ENCODE measurements around the gene CEP290.

DNA sequence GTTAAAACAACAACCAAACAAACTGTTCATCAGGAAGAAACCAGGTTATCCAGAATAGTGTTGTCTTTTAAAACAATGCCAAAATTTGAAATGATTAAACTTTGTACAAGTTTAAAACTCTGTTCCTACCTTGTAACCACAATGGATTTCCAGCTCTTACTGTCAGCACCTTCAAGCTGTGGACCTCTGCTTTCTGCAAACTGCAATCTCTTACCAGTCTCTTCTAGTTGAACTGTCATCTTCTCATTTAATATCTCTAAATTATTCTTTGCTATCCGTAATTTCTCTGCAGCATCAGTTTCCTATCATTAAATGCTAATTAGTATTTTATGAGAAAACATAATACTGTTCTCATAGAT, 83.2 kb downstream of the CEP290 start:
- TF ChIP-seq, protein P1, sequence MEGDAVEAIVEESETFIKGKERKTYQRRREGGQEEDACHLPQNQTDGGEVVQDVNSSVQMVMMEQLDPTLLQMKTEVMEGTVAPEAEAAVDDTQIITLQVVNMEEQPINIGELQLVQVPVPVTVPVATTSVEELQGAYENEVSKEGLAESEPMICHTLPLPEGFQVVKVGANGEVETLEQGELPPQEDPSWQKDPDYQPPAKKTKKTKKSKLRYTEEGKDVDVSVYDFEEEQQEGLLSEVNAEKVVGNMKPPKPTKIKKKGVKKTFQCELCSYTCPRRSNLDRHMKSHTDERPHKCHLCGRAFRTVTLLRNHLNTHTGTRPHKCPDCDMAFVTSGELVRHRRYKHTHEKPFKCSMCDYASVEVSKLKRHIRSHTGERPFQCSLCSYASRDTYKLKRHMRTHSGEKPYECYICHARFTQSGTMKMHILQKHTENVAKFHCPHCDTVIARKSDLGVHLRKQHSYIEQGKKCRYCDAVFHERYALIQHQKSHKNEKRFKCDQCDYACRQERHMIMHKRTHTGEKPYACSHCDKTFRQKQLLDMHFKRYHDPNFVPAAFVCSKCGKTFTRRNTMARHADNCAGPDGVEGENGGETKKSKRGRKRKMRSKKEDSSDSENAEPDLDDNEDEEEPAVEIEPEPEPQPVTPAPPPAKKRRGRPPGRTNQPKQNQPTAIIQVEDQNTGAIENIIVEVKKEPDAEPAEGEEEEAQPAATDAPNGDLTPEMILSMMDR (conservative IDR thresholded peaks at IDR 0.05; ENCODE audit: low read depth in 2 of 2) = no peak
- TF ChIP-seq EZH2 (IDR thresholded peaks at IDR 0.05; ENCODE audit: low read depth, unreplicated experiment) (no peak), STAT1 (IDR thresholded peaks at IDR 0.05; ENCODE audit: unreplicated experiment) (no peak), EZH2phosphoT487 (IDR thresholded peaks at IDR 0.05; ENCODE audit: unreplicated experiment) (no peak), POLR2AphosphoS5 (IDR thresholded peaks at IDR 0.05; ENCODE audit: low read depth) (no peak), ZNF331 (CRISPR knock-in tag; IDR thresholded peaks at IDR 0.05; ENCODE audit: low read depth) (no peak)
- TF ChIP-seq, protein P2, sequence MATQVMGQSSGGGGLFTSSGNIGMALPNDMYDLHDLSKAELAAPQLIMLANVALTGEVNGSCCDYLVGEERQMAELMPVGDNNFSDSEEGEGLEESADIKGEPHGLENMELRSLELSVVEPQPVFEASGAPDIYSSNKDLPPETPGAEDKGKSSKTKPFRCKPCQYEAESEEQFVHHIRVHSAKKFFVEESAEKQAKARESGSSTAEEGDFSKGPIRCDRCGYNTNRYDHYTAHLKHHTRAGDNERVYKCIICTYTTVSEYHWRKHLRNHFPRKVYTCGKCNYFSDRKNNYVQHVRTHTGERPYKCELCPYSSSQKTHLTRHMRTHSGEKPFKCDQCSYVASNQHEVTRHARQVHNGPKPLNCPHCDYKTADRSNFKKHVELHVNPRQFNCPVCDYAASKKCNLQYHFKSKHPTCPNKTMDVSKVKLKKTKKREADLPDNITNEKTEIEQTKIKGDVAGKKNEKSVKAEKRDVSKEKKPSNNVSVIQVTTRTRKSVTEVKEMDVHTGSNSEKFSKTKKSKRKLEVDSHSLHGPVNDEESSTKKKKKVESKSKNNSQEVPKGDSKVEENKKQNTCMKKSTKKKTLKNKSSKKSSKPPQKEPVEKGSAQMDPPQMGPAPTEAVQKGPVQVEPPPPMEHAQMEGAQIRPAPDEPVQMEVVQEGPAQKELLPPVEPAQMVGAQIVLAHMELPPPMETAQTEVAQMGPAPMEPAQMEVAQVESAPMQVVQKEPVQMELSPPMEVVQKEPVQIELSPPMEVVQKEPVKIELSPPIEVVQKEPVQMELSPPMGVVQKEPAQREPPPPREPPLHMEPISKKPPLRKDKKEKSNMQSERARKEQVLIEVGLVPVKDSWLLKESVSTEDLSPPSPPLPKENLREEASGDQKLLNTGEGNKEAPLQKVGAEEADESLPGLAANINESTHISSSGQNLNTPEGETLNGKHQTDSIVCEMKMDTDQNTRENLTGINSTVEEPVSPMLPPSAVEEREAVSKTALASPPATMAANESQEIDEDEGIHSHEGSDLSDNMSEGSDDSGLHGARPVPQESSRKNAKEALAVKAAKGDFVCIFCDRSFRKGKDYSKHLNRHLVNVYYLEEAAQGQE (IDR thresholded peaks at IDR 0.05; ENCODE audit: unreplicated experiment) = no peak

All from GM23338 (cell line).